Fibroblast of mammary gland (primary cell): ENCODE results near the gene LAMTOR3.
"Not testable (repeated sequence)": the region's sequence is repeated elsewhere in the genome, so short reads cannot be mapped to it uniquely, and the experiment has no call there.

Experiments used
- DNase-seq: peaks from one replicate; pipeline ENCODE4 v3.0.0-alpha.2; 2010; ENCODE audit warnings: low read depth
- H3K4me3 ChIP-seq: 2 replicates; pipeline ENCODE4 v1.5.1; 2011; ENCODE audit warnings: low read depth, mild to moderate bottlenecking, low read length, moderate library complexity; ENCODE audit not compliant: control insufficient read depth
- TF ChIP-seq, protein P1 (sequence below): conservative IDR thresholded peaks from 2 replicates; pipeline ENCODE4 v1.5.1; 2011; ENCODE audit warnings: low read depth, low read length, inconsistent platforms; ENCODE audit not compliant: control insufficient read depth, insufficient read depth

Gene LAMTOR3

DNA sequence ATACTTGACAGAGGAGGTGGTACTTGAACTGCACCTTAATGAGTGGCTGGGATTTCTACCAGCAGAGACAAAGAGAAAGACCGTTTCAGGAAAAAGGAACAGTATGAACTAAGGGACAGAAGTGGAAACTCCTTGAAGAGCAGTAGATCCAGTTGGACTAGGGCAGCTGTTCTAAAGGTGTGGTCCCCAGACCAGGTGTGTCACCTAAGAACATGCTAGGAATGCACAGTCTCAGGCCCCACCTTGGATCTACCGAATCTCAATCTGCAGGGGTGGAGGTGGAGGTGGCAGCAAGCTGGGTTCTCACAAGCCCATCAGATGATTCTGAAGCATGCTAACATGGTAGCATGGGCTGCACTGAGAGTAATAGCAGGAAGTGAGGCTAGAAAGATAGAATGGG is 55.3 kb downstream of the LAMTOR3 start:
- TF ChIP-seq, protein P1, sequence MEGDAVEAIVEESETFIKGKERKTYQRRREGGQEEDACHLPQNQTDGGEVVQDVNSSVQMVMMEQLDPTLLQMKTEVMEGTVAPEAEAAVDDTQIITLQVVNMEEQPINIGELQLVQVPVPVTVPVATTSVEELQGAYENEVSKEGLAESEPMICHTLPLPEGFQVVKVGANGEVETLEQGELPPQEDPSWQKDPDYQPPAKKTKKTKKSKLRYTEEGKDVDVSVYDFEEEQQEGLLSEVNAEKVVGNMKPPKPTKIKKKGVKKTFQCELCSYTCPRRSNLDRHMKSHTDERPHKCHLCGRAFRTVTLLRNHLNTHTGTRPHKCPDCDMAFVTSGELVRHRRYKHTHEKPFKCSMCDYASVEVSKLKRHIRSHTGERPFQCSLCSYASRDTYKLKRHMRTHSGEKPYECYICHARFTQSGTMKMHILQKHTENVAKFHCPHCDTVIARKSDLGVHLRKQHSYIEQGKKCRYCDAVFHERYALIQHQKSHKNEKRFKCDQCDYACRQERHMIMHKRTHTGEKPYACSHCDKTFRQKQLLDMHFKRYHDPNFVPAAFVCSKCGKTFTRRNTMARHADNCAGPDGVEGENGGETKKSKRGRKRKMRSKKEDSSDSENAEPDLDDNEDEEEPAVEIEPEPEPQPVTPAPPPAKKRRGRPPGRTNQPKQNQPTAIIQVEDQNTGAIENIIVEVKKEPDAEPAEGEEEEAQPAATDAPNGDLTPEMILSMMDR: no peak
- no peak for DNase-seq
- no peak overlapping the region for H3K4me3 ChIP-seq

DNA sequence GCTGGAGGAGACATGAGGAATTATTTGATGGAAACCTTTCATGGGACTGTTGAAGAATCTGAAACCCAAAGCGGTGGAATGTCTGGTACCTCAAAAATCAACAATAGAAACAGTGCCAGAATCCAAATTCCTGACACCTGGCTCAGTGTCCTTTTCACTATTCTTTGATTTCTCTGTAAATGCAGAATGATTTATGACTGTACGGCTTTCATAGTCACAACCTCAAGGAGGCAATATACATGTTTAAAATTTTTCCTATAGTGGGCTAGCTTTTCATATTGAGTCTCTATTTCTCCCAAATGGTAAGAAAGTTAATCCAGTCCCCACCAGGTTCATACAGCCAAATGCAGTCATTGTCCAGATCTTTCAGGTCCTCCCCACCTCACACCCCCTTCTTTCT is 58.3 kb downstream of the LAMTOR3 start:
- TF ChIP-seq, protein P1: no peak

DNA sequence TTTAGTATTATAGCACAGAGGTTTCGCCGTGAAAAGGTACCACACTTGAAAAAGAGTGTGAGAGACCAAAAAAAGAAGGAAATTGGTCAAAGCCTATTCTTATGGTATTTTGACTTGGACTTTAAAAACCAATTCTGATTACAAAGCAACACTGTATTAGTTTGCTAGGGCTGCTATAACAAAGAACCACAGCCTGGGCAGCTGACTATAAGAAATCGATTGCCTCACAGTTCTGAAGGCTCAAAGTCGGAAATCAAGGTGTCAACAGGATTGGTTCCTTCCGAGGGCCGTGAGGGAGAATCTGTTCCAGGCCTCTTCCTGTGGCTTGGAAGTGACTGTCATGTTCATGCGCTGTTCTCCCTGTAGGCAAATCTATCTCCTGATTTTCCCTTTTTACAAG is 59.7 kb downstream of the LAMTOR3 start:
- TF ChIP-seq, protein P1: no peak

More for the DNA sequence above, 58.3 kb downstream of the LAMTOR3 start:
- H3K4me3 ChIP-seq: no peak overlapping the region
- no peak for DNase-seq

DNA sequence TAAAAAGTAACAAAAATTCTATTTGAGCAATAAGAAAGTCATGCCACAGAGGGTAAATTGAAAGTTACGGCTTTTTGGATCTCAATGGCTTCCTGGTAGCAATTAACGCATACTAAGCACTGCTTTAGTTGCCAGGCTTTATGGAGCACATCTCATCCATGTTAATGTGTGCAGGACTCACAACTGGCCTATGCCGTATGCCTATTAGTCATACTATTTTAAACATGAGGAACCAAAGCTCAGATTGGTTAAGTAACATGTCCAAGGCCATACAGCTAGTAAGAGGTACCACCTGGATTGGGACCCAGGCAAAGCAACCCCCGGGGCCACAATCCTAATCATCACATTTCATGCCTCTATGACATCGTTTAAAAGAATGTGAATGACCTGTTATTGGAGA is 60.5 kb downstream of the LAMTOR3 start:
- TF ChIP-seq, protein P1: no peak
- no peak for DNase-seq
- H3K4me3 ChIP-seq: no peak overlapping the region

More for the DNA sequence above, 59.7 kb downstream of the LAMTOR3 start:
- DNase-seq: no peak
- no peak overlapping the region for H3K4me3 ChIP-seq

DNA sequence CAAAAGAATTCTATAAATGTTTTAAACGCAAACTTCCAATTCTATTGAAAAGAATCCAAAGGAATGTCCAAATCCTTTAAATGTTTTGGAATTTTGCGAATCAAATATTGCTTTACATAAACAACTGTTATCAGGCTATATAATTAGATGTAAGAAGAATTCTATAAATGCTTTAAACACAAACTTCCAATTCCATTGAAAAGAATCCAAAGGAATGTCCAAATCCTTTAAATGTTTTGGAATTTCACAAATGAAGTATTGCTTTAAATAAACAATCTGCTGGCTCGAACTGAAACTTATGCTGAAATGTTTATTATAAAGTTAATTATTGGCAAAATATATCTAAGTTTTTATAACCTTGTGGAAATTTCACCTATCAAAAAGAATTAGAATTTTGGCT is 61.5 kb downstream of the LAMTOR3 start:
- H3K4me3 ChIP-seq: no peak overlapping the region
- DNase-seq: no peak
- TF ChIP-seq, protein P1: no peak

DNA sequence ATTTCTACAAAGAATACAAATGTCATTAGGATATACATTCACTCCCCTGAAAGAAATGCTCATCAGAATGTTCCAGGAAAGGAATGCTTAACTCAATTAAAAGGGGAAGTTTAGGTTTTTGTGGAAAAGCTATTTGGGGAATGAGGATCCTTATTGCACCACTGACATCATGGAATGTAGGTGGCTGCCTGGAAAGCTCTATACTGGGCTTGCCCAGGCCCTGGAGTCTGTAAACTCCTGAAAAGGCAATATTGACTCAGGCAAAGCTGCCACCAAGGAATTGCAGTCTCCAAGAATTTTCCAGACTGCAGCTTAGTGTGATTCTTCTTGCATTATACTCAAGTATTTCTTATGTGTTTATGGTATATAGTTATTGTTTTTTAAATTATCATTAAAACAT is 61.9 kb downstream of the LAMTOR3 start:
- TF ChIP-seq, protein P1: no peak
- H3K4me3 ChIP-seq: no peak overlapping the region
- no peak for DNase-seq

DNA sequence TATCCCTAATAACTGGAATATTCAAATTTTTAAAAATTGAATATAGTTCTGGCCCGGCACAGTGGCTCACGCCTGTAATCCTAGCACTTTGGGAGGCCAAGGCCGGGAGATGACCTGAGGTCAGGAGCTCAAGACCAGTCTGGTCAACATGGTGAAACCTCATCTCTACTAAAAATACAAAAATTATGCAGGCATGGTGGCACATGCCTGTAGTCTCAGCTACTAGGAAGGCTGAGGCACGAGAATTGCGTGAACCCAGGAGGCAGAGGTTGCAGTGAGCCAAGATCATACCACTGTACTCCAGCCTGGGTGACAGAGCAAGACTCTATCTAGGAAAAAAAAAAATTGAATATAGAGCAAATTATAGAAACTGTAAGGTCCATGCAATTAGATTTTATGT is 64.2 kb downstream of the LAMTOR3 start:
- not testable (repeated sequence) for DNase-seq, H3K4me3 ChIP-seq
